Stimulated activated CD4-positive, alpha-beta T cell treated with anti-CD3 and anti-CD28 coated beads, TNF-alpha, amount 100 ng/mL, for 1 hour (primary cell): ENCODE results near the gene ZACN.

Experiments
- DNase-seq, 3 donors: peaks; one replicate each; pipeline ENCODE4 v3.0.0-alpha.2; 2020; ENCODE audit warnings: low read depth in 3 of 3, low spot score in 1 of 3

ZACN gene

DNA sequence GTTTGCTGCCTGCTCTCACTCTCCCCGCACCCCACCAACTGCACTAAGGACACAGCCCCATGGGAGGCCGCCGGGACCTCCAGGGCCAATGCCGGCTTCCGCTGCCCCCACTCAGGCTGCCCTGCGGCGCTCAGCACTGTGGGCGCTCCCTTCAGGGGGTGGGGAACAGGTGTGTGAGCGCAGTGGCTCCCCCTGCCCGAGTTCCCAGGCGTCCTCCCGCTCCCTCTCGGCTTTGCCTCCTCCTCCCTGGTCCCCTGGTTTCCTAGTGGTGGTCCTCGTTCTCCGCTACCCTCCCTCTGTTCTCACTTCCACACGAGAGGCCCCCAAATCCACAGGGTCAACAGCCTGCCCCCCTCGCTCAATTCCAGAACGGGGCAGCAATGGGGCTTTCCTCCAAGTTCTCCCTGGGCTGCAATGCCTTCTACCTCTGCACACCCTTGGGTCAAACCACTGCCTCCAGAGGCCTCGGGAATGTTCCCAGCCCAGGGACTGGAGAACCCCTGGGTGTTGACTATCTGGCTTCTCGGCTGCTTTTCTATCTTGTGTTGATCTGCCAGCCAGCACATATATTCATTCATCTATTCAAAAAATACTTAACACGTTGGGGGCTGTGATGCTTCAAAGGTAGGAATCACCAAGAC is 52.2 kb downstream of the ZACN start:
- no peak for DNase-seq

DNA sequence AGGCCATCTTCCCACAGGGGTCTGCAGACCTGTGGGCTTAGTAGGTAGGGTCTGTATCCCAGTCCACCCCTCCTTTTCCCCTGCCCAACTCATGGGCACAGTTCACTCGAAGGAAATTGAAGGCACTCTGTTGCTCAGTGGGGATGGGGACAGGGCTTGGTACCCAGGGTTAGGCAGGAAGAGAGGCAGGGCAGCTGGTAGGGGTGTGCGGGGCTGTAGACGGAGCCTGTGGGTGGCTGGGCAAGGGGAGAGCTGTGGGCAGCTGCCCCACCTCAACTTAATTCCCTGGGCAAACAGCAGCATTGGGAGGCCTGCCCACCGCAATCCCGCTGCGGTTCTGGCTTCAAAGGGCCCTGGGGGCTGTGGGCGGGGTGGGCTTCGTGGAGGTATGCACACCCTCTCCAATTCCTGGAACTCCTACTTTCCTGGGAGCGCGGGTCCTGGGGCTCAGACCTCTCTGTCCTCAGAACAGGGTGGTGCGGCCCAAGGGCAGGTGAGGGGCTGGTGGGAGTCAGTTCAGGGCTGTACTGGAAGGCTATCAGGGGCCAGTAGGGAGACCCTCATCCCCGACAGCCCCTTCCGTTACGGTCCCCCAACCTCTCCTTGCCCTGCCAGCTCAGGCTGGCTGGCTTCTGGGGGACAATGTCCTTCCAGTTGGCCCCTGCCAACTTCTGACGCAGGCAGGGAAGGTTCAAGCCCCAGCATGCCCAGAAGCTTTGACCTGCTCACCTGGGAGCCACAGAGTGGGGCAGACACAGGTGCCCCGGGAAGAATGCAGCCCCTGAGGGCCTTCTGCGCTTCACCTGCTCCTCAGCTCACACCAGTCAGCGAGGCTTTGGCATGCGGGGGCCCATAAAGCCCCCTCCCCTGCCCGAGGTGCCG is 53.0 kb downstream of the ZACN start:
- DNase-seq, result no peak
